Ureter (tissue), 1 donor: ENCODE results near the gene WWOX. TPM values are rescaled to one million over a fixed set of nuclear protein-coding genes. Genes with fewer than 3 reads are reported as not detected.

Experiments used
- DNase-seq: peaks from one replicate; pipeline ENCODE4 v3.0.0-alpha.2; 2020; ENCODE audit warnings: low spot score
- total RNA-seq: library from RNA; stranded (reverse); gene quantifications from one replicate; pipeline ENCODE4 v1.2.4, GENCODE V29; 2023
- donor health status: DM: yes; HTN: yes; CAD: no.

Gene WWOX
- total RNA-seq, 1 donor from 2014 or later, result 23.5 TPM

DNA sequence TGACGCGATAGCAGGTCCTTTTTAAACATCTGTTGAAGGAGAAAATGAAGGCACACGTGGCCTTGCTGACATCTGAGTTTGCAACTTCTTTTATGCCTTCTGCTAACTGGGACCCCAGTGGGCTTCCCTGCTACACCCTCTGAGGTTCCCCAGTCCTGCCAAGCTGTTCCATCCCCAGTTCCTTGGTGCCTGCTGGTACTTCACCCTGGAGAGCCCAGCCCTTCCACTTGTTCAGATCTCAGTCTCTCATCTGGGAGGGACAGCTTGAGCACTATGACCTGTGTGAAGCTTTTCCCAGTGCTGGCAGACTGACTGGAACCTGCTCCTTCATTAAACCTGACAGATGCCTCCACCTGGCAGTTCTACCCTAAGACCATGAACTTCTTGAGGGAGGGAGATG lies 95.5 kb downstream of the WWOX start:
- no peak for DNase-seq

DNA sequence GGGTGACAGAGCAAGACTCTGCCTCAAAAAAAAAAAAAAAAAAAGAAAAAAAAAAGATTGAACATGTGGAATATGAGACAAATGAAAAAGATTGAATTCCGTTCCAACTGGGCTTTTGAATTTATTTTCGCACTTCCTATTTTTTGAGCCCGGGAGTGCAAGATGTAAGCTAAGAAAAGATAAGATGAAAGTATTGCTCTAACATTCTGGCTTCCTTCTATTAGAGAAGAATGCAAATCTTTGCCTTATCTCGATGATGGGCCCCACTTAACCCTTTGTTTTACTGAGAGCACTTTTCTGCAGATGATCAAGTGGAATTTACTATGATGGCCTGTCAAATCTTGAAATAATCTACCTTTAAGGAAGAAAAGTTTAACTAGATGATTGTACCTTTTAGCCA lies 96.3 kb downstream of the WWOX start:
- no peak for DNase-seq

DNA sequence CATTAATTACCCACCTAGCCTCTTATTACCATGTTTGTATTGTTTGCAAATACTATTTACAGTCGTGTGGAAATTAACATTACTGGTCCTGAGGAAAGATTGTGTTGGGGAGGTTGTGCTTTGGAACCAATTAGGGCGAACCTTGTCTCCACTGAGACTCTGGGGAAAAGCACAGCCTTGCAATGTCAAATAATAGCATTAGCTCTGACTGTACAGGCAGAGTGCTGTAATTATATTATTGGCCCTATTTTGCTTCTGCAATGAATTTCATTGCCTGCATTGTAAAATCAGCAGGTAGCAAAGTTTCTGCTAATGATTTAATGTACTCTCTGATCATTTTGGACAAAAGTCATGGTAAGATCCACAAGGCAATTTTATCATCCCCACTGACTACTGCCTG lies 97.0 kb downstream of the WWOX start:
- no peak for DNase-seq

DNA sequence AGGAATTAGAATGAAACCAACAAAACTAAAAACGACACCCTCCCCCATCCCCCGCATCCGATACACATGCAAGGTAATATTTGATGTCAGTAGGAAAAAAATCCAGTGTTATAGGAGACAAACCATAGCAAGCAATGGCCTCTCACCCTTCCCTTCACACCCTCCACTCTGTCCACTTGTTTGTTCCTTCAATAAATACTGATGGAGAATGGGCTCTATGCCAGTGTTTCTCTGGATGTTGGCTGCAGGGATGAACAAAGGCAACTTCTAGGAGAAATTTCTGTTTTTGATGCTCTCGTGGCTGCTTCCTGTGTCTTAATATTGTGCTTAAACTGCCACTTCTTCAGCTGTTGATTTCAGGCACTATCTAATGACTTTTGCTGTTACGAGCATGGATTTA lies 98.8 kb downstream of the WWOX start:
- DNase-seq, result no peak

DNA sequence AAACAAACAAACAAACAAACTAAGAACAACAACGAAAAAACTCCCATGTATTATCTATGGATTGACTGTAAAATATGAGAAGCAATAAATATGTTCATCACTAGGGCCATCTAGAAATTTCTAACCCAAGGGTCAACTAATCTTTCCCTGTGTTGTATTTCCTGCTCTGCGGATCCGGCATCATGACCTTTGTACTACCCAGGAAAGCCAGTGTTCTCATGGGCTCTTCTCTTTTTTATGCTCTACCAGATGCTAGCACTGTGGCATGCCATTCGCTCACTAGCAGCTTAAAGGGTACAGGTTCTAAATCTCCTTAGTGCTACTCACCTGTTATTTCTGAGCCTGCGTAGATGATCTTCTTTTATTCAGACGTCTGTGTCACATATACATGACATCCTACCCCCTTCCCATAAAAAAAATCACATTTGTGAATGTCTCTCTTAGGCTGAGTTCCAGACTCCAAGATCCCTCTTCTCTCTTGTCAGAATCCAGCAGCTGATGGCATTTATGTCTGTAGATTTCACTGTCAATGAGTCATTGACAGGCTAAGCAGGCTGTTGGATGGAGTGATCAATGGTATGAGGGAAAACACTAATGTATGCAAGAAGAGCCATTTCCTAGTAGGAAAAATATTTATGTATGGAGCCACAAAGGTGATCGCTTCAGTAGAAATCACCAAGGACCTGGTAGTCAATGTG lies 100.0 kb downstream of the WWOX start:
- no peak for DNase-seq

DNA sequence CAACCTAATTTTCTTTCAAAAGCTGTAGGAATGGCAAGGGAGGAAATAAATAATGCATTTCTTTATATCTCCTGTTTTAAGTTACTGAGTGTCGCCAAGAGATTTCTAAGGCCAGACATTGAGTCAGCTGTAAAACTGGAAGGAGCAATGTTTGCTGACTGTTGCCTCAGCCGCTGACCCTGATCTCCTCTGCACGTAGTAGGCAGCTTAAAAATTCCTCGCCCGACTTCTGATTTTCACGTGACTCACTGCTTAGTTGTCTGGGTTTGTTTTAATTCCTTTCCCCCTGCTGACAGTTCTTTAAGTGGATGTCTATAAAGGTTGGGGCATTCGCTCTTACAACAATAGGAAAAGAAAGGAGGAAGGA lies 100.6 kb downstream of the WWOX start:
- no peak for DNase-seq

DNA sequence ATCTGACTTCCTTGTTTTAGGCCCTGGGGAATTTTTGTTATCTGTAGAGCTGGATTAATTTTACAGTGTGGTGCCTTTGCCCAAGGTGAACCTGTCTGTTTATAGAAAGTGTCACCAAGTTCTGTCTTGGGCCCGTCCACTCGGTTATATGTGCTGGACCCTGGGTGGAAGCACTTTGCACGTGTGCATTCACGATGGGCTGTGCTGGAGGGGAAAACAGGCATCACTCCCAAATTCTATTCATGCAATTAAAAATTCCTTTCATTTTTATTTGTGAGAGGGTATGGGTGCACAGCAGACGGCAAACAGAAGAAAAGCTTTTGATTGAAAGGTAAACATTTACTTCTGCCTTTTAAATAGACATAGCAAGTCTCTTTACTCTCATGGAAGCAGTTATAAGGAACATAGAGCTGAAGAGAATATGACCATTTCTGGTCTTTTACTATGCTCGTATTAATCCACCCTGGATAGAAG lies 101.2 kb downstream of the WWOX start:
- DNase-seq, result no peak

DNA sequence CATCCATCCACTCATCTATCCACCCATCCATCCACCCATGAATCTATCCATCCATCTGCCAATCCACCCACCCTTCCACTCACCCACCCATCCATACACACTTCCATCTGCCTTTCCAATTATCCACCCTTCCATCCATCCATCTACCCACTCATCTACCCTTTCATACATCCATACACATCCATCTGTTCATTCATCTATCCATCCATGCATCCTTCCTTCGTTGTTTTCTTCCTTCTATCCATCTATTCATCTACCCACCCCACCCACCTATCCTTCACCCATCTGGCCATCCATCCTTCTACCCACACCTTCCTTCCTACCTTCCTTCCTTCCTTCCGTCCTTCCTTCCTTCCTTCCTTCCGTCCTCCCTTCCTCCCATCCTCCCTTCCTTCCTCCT lies 106.1 kb downstream of the WWOX start:
- DNase-seq, result no peak

DNA sequence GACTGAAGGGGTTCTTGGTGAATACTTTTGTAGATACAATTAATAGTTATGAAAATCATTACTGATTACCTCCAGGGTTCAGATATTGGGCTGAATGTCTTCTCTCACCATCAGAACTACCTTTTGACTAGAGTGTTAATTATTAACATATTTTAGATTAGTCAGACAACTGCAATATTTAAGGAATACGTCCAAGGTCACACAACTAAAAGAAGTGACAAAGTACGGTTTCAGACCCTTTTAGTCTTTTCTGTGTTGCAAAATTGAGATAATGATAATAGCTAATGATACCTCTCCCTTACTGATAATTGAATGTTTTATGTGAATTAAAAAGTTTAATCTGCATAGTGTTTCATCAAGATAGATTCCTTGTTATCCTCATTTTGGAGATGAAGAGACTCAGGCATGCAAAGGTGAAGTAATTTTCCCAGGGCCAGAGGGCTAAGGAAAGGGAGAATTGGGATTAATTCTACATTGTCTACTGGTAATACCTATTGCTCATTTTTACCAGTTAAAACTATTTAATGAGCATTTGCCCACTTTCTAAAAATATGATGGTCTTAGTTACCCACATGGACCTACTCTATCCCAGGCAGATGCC lies 107.3 kb downstream of the WWOX start:
- no peak for DNase-seq

DNA sequence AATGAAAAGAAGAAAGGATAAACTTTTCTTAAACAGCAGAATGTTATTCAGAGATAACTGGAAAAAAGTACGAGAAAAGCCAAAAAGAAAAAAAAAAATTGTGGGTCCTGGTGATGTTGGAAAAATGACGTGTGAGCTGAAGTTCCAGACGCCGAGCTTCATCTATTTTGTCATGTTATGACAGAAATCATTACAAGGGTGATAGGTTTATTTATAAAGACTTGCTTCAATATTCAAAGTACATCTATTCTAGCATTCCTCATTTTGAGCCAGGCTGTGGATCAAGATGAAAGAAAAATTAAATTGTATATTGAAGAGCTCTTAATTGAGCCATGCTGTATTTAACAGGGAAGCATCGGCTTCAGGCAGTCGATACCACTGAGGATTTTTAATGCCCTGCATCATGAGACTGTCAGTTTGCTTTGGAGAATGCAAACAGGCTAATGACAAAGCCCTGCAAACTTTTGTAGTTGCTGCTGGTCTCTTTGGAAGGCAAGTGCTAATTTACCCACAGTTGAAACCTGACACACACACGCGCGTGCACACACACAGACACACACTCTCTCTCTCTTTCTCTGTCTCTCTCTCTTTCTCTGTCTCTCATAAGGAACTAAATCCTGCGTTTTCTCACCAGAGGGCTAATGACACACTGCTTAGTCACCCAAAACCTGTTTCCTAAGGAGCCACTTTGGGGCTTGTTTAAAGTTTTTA lies 110.7 kb downstream of the WWOX start:
- no peak for DNase-seq

DNA sequence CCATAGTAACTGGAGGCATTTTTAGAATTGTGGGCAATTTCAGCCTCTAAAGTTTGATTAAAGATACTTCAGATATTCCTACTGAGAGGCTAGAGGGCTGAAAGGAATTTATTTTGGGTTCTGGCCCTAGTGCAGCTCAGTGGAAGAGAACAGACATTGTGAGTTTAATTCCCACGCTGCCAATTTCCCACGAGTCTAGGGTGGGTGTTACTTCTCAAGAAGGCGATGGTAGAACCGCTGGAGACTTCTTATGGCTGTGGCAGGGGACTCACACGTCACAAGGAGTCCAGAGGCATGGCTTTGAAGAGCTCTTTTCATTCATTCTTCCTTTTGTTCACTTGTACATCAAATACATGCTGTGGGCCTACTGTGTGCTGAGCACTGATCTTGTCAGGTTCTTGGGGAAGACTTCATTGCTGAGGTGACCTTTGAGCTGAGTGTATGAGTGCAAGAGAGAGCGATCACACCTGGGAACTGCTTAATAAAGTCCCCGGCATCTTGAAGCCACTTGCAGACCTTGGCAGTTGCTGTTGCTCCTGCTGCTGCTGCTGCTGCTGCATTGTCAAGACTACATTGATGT lies 111.7 kb downstream of the WWOX start:
- DNase-seq, result no peak

DNA sequence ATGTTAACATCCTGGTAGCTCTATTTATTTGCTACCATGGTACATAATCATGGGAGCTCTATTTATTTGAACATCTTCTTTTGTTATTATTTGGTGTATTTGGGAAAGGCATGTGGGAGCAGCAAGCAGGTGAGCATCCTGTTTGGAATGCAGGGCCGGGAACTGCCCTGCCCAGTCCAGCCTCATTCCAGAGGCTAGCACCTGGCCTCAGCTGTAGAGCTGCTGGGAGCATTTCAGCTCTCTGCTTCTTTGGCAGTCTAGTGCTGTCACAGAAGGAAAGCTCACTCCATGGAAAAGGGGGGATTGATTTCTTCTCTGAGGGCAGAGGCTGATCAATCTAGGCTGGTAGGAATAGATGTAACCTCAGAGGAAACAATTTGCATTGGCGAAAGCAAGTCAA lies 112.5 kb downstream of the WWOX start:
- no peak for DNase-seq

DNA sequence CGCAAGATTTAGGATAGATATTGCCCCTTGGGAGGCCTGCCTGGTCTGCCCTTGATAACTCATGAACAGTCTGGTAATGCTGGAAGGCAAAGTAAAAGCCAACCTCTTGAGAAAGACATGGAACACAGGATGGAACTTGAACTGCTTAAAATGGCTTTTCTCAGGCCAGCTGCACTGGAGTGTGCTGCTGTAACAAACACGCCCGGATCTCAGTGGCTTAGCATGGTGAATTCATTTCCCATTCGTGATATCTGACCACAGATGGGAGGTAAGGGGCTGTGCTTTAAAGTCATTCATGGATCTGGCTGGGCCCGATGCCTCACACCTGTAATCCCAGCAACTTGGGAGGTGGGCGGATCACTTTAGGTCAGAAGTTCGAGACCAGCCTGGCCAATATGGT lies 113.2 kb downstream of the WWOX start:
- no peak for DNase-seq

DNA sequence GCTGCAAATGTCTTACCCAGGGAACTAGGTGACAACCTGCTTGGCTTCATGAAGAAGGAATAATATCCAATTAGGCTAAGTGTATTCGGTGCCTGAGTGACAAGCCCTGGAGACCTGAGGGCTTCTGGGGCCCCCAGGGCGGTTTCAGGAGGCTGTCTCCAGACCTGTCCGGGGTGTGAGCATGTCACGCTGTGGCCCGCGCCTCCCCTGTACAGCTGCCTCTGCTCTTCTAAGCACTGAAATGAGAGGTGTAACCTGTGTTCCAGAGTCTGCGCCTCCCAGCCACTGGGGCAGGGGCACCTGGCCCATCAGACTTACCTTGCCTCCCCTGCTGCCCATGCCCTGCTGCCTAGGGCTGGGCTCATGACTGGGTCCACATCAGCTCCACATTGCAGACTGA lies 114.3 kb downstream of the WWOX start:
- no peak for DNase-seq

DNA sequence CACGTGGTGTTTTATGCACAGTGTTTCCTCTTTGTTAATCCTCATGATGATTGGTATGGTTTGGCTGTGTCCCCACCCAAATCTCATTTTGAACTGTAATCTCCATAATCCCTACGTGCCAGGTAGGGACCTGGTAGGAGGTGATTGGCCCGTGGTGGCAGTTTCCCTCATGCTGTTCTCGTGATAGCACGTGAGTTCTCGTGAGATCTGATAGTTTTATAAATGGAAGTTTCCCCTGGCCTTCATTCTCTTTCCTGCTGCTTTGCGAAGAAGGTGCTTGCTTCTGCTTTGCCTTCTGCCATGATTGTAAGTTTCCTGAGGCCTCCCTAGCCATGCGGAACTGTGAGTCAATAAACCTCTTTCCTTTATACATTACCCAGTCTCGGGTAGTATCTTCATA lies 115.8 kb downstream of the WWOX start:
- no peak for DNase-seq

DNA sequence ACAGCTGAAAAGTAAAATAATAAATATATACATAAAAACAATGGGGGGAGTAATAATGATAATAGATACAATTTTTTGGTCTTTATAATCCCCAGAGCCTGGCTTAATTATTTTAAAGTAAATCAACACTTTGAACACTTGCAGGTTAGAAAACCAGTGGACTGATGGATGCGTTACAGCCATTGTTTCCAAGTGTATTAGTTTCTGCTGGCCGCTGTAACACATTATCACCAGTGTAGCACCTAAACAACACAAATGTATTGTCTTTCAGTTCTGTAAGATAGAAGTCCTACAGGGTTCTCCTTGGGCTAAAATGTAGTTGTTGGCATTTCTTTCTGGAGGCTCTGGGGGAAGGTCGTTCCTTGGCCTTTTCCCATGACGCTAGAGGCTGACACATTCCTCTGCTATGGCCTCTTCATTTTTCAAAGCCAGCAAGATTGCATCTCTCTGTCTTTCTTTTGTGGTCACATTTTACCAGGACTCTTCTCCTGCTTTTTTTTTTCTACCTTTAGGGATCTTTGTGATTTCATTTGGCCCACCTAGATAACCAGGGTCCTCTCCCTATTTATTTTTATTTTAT lies 116.8 kb downstream of the WWOX start:
- DNase-seq, result no peak

DNA sequence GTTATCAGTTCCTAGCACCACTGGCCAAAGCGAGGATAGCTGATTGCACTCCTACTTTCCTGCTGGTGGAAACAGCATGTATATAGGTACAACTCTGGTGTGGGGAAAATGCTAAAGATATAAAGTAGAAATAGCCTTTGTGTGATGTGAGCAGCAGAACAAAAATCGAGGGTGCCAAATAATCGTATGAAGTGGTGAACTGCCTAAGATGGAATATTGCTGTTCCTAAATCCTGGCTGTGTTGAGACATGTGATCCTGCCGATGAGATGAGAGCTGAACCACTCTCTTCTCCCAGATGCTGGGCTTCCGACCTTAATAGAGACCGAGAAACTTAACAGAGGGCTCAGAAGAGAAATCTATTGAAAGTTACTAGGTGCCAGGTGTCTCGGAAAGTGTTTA lies 117.8 kb downstream of the WWOX start:
- DNase-seq, result no peak

DNA sequence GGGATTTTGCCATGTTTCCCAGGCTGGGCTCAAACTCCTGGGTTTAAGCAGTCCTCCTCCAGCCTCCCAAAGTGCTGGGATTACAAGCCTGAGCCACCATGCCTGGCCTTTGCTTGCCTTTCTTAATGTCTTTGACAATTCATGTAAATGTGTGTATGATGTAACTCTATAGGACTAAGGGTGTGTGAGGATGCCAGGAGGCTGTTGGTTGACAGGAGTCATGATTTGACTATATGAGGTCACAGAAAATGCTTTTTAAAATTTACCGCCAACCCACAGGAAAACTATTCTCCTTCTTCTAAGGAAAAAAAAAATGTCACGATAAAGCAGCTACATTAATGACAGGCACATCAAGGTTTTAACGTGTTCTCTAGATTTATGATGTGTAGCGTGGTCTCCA lies 118.8 kb downstream of the WWOX start:
- no peak for DNase-seq

DNA sequence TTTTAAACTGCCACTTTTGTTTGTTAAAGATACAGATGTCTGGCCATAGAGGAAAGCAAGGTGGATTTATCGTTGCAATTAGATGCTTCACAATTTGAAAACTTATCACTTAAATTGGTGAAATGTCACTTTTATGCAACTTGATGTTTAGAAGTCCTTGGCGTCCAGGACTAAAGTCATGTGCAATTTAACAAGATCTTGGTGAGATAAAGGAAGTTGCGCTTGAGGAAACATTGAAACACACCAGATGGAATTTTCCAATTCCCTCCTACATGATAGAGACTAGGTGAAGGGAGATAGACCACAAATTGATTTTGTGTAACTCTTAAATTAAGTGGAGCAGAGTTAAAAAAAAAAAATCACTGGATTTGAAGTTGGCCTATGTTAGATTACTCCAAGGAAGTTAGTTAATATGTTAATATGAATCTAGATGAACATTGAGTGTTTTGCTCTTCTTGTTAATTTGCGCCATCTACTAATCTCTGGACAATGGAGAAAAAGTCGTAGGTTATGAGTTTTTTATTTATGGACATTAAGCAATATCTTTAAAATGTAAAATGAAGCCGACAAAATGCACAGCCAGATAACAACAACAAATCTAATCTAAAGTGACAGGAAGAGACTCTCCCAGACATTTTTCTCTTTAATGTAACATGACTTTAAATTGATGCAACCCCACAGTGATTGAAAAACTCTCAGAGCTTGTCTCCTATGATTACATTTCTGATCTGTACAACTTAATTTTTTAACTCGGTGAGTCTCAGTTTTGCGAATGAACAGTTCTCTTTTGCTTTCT lies 119.6 kb downstream of the WWOX start:
- no peak for DNase-seq

DNA sequence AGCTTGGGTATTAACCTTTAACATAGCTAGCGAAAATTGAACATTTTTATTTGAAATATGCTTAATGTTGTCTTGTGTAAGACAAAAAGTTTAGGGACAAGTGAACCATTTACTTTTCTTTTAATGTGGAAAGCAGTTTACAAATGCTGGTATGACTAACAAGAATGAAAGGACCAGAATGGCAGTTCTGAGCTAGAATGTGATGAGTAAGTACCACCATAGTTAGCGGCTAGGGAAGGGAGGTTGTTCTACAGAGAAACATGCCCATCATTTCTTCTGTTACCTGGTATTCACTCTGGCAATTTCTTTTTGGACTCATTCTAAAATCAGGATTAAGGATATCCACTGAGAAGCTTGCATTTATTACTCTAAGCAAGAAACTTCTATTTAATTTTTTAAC lies 121.1 kb downstream of the WWOX start:
- DNase-seq, result no peak

DNA sequence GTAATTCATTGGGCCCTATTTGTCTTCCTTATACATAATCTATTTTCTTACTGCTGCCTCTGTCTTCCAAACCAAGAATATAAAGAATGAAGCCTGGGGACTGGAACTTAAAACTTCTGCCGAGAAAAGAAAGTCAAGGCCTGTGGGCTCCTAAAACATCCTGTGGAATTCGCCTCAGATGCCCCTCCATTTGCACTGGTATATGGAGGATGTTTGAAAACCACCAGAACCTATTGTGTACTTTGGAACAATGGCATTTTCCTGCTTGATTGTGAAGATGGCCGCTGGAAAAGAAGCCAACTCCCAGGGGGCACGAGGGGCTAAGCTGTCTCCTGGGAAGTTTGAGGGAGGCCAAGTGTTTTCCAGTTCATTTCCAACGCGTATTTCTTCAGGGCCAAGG lies 122.4 kb downstream of the WWOX start:
- DNase-seq, result no peak

DNA sequence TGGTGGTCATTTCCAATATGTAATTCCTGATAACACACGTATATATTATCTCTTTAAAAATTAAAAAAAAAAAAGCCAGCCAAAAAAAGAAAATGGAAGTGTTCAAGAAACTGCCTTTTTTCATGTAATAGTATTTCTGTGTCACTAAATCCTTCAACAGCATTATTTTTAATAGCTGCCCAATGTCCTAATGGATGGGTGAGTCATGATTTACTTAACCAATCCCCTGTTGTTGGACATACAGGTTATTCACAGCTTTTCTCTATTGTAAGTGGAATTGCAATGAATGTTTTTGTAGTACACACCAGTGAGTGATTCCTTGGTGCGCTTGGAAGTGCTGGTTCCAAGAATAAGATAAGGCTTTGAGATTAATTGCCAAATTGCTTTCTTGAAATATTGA lies 124.9 kb downstream of the WWOX start:
- no peak for DNase-seq
